GM12878 (cell line): ENCODE measurements around the gene LRRC51.

Experiments used
- ATF3 ChIP-seq: IDR thresholded peaks from 2 replicates; pipeline ENCODE4 v1.6.1; 2011; ENCODE audit warnings: low read depth, mild to moderate bottlenecking, low read length, moderate library complexity, borderline replicate concordance; ENCODE audit errors: extremely low read depth
- BRCA1 ChIP-seq: IDR thresholded peaks from 2 replicates; pipeline ENCODE4 v1.6.1; 2011; ENCODE audit warnings: low read depth, low read length, improper control_type of control experiment
- CTCF ChIP-seq, 3 experiments: IDR thresholded peaks in 2 of 3; conservative IDR thresholded peaks in 1 of 3; 2 replicates each; pipeline ENCODE4 v1.5.1; 2011; ENCODE audit warnings: low read depth in 3 of 3, low read length in 3 of 3, mild to moderate bottlenecking in 3 of 3, control low read depth in 2 of 3, moderate library complexity in 2 of 3, inconsistent platforms in 1 of 3, mixed read lengths in 1 of 3; ENCODE audit not compliant: control insufficient read depth in 2 of 3, insufficient read depth in 1 of 3; ENCODE audit errors: extremely low read depth in 1 of 3
- CUX1 ChIP-seq: IDR thresholded peaks from 2 replicates; pipeline ENCODE4 v1.6.1; 2012; ENCODE audit warnings: improper control_type of control experiment, low read depth, low read length; ENCODE audit not compliant: insufficient replicate concordance
- ETV6 ChIP-seq, 2 experiments: fragments of 450-650 bp in 1 of 2; IDR thresholded peaks in 1 of 2; conservative IDR thresholded peaks in 1 of 2; 2 replicates each; pipeline ENCODE4 v1.6.1; 2014; ENCODE audit warnings: antibody characterized with exemption in 1 of 2, borderline replicate concordance in 1 of 2, low read depth in 1 of 2, mild to moderate bottlenecking in 1 of 2, moderate library complexity in 1 of 2
- EZH2 ChIP-seq: IDR thresholded peaks from 2 replicates; pipeline ENCODE4 v1.6.1; 2012; ENCODE audit warnings: low read depth, mild to moderate bottlenecking, control low read depth, inconsistent platforms, low read length, borderline replicate concordance; ENCODE audit not compliant: control insufficient read depth
- NKRF ChIP-seq: fragments of 450-650 bp; conservative IDR thresholded peaks from 2 replicates; pipeline ENCODE4 v1.6.1; 2017; ENCODE audit warnings: mild to moderate bottlenecking, moderate library complexity
- PBX3 ChIP-seq: IDR thresholded peaks from 2 replicates; pipeline ENCODE4 v1.6.1; 2011; ENCODE audit warnings: mild to moderate bottlenecking, low read depth, low read length, moderate library complexity; ENCODE audit not compliant: insufficient replicate concordance
- POLR2A ChIP-seq: IDR thresholded peaks from 2 replicates; pipeline ENCODE4 v1.6.1; 2011; ENCODE audit warnings: low read depth, mild to moderate bottlenecking, low read length
- POLR2AphosphoS5 ChIP-seq: IDR thresholded peaks from 2 replicates; pipeline ENCODE4 v1.6.1; 2011; ENCODE audit warnings: mild to moderate bottlenecking, low read length, inconsistent platforms
- RAD21 ChIP-seq: IDR thresholded peaks from 2 replicates; pipeline ENCODE4 v1.6.1; 2011; ENCODE audit warnings: mild to moderate bottlenecking, low read depth, low read length, moderate library complexity; ENCODE audit not compliant: insufficient read depth

GRCh38 chr11:72129381-72129780 lies 48.7 kb downstream of the LRRC51 start:
- no peak for TF ChIP-seq CTCF (IDR thresholded peaks at IDR 0.05 in 2 of 3, conservative IDR thresholded peaks at IDR 0.05 in 1 of 3; ENCODE audit: control insufficient read depth in 2 of 3, extremely low read depth in 1 of 3, insufficient read depth in 1 of 3, low read depth in 3 of 3, low read length in 3 of 3)
- TF ChIP-seq POLR2AphosphoS5, result no peak
- no peak for TF ChIP-seq ETV6 (conservative IDR thresholded peaks at IDR 0.05 in 1 of 2, IDR thresholded peaks at IDR 0.05 in 1 of 2; ENCODE audit: borderline replicate concordance in 1 of 2, low read depth in 1 of 2)
- TF ChIP-seq POLR2A, result no peak
- no peak for TF ChIP-seq EZH2
- no peak for TF ChIP-seq PBX3
- no peak for TF ChIP-seq NKRF
- no peak for TF ChIP-seq RAD21
- no peak for TF ChIP-seq CUX1
- TF ChIP-seq ATF3, result no peak
- no peak for TF ChIP-seq BRCA1
